Neural progenitor cell (in vitro differentiated cells): Measurements from ENCODE around the gene SERPINF2. TPM values are rescaled to one million over a fixed set of nuclear protein-coding genes. Genes with fewer than 3 reads are reported as not detected.
"Not testable (repeated sequence)": the region's sequence is repeated elsewhere in the genome, so short reads cannot be mapped to it uniquely, and the experiment has no call there.

Experiments
- DNase-seq: peaks from one replicate; pipeline ENCODE4 v3.0.0-alpha.2; 2016; ENCODE audit warnings: low spot score
- H2AFZ ChIP-seq: fragments of 200-600 bp; sonication (generic); replicated peaks from 2 replicates; pipeline ENCODE4 v1.6.1; 2016; ENCODE audit warnings: antibody characterized with exemption
- H3F3A ChIP-seq: fragments of 200-600 bp; sonication (generic); 2 replicates; pipeline ENCODE4 v1.6.1; 2016; ENCODE audit warnings: antibody characterized with exemption, low read depth
- H3K27ac ChIP-seq: fragments of 200-600 bp; sonication (generic); 2 replicates; pipeline ENCODE4 v1.5.1; 2016; ENCODE audit warnings: mild to moderate bottlenecking
- H3K27me3 ChIP-seq: fragments of 200-600 bp; sonication (generic); 2 replicates; pipeline ENCODE4 v1.6.1; 2016; ENCODE audit warnings: mild to moderate bottlenecking, moderate library complexity
- H3K36me3 ChIP-seq: fragments of 200-600 bp; sonication (generic); 2 replicates; pipeline ENCODE4 v1.5.1; 2016
- H3K4me1 ChIP-seq: fragments of 200-600 bp; sonication (generic); 2 replicates; pipeline ENCODE4 v1.6.1; 2016; ENCODE audit warnings: mixed run types
- H3K4me2 ChIP-seq: fragments of 200-600 bp; sonication (generic); 2 replicates; pipeline ENCODE4 v1.6.1; 2016
- H3K4me3 ChIP-seq: fragments of 200-600 bp; sonication (generic); 2 replicates; pipeline ENCODE4 v1.5.1; 2016
- H3K79me2 ChIP-seq: fragments of 200-600 bp; sonication (generic); 2 replicates; pipeline ENCODE4 v1.6.1; 2016; ENCODE audit warnings: low read depth
- H3K9ac ChIP-seq: fragments of 200-600 bp; sonication (generic); 2 replicates; pipeline ENCODE4 v1.6.1; 2016
- H3K9me3 ChIP-seq: fragments of 200-600 bp; sonication (generic); 2 replicates; pipeline ENCODE4 v1.5.1; 2016; ENCODE audit warnings: low read depth
- H4K20me1 ChIP-seq: fragments of 200-600 bp; sonication (generic); 2 replicates; pipeline ENCODE4 v1.6.1; 2016; ENCODE audit warnings: low read depth
- H3K27ac Mint-ChIP-seq: 3 replicates; pipeline ENCODE4 v1.8.0; 2021; ENCODE audit warnings: mixed read lengths
- H3K27me3 Mint-ChIP-seq: 2 replicates; pipeline ENCODE4 v1.8.0; 2022; ENCODE audit warnings: low read depth, mild to moderate bottlenecking, inconsistent platforms, moderate library complexity, mixed read lengths; ENCODE audit not compliant: insufficient read depth
- H3K36me3 Mint-ChIP-seq: 3 replicates; pipeline ENCODE4 v1.8.0; 2021; ENCODE audit warnings: mixed read lengths
- H3K4me1 Mint-ChIP-seq: 3 replicates; pipeline ENCODE4 v1.8.0; 2021; ENCODE audit warnings: mixed read lengths
- H3K4me3 Mint-ChIP-seq: 3 replicates; pipeline ENCODE4 v1.8.0; 2021; ENCODE audit warnings: mild to moderate bottlenecking, moderate library complexity, mixed read lengths
- H3K9me3 Mint-ChIP-seq: 3 replicates; pipeline ENCODE4 v1.8.0; 2020; ENCODE audit warnings: mixed read lengths
- EZH2 ChIP-seq: fragments of 200-600 bp; sonication (generic); IDR thresholded peaks from 2 replicates; pipeline ENCODE4 v1.6.1; 2017; ENCODE audit warnings: antibody characterized with exemption, mild to moderate bottlenecking, moderate library complexity
- EZH2phosphoT487 ChIP-seq: fragments of 200-600 bp; sonication (generic); IDR thresholded peaks from 2 replicates; pipeline ENCODE4 v1.6.1; 2017; ENCODE audit warnings: antibody characterized with exemption
- total RNA-seq: library from RNA; depleted of rRNA; stranded (reverse); fragments of >200 nt; gene quantifications from 2 replicates; pipeline ENCODE4 v1.2.3, GENCODE V29; 2015; ENCODE audit warnings: low replicate concordance
- TF ChIP-seq, protein P1 (sequence below): fragments of 200-600 bp; sonication (generic); IDR thresholded peaks from 2 replicates; pipeline ENCODE4 v1.5.1; 2017; ENCODE audit warnings: antibody characterized with exemption, mild to moderate bottlenecking

Gene SERPINF2
- total RNA-seq, 1 donor from 2014 or later: not detected

GRCh38 chr17:1737531-1738291, 5.0 kb upstream of the SERPINF2 start:
- H3K4me1 Mint-ChIP-seq: peaks cover 12% of the 10 kb centered on the region
- Histone ChIP-seq H3F3A (no peaks in the 10 kb centered on the region), H4K20me1 (no peaks in the 10 kb centered on the region), H3K36me3 (no peaks in the 10 kb centered on the region), H2AFZ (no peak overlapping the region), H3K27ac (no peak overlapping the region), H3K9ac (no peak overlapping the region), H3K4me1 (no peaks in the 10 kb centered on the region), H3K4me2 (no peak overlapping the region), H3K27me3 (no peaks in the 10 kb centered on the region), H3K79me2 (no peaks in the 10 kb centered on the region), H3K9me3 (no peaks in the 10 kb centered on the region), H3K4me3 (no peak overlapping the region)
- H3K27ac Mint-ChIP-seq: peak overlapping the region; percentile 90
- no peaks in the 10 kb centered on the region for H3K9me3 Mint-ChIP-seq
- no peak for DNase-seq
- TF ChIP-seq, protein P1, sequence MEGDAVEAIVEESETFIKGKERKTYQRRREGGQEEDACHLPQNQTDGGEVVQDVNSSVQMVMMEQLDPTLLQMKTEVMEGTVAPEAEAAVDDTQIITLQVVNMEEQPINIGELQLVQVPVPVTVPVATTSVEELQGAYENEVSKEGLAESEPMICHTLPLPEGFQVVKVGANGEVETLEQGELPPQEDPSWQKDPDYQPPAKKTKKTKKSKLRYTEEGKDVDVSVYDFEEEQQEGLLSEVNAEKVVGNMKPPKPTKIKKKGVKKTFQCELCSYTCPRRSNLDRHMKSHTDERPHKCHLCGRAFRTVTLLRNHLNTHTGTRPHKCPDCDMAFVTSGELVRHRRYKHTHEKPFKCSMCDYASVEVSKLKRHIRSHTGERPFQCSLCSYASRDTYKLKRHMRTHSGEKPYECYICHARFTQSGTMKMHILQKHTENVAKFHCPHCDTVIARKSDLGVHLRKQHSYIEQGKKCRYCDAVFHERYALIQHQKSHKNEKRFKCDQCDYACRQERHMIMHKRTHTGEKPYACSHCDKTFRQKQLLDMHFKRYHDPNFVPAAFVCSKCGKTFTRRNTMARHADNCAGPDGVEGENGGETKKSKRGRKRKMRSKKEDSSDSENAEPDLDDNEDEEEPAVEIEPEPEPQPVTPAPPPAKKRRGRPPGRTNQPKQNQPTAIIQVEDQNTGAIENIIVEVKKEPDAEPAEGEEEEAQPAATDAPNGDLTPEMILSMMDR: no peak
- TF ChIP-seq EZH2phosphoT487: no peak
- no peak for TF ChIP-seq EZH2
- H3K27me3 Mint-ChIP-seq: peaks cover under 1% of the 10 kb centered on the region
- peaks cover 3% of the 10 kb centered on the region for H3K36me3 Mint-ChIP-seq
- peak overlapping the region; percentile 30 for H3K4me3 Mint-ChIP-seq

DNA sequence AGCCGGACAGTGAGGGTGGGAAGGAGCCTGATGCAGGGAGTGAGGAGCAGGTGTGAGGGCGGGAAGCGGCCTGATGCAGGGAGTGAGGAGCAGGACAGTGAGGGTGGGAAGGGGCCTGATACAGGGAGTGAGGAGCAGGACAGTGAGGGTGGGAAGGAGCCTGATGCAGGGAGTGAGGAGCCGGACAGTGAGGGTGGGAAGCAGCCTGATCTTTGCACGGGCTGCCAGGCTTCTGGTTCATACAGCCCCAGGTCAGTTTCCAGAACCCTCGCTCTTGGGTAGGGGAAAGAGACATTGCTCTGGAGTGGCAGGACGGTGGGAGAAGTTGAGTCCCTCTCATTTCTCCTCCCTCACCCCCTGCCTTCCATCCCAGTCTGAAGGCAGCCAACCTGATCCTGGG, 772 bp upstream of the SERPINF2 start:
- not testable (repeated sequence) for H3K27me3 ChIP-seq, H4K20me1 ChIP-seq, H3K4me1 Mint-ChIP-seq, H2AFZ ChIP-seq, H3K9me3 ChIP-seq, H3K27ac Mint-ChIP-seq, H3K27ac ChIP-seq, H3K27me3 Mint-ChIP-seq, H3K4me3 ChIP-seq, H3K79me2 ChIP-seq, H3F3A ChIP-seq, H3K4me2 ChIP-seq, DNase-seq, H3K4me3 Mint-ChIP-seq, H3K4me1 ChIP-seq, H3K36me3 Mint-ChIP-seq, H3K9ac ChIP-seq, H3K36me3 ChIP-seq, H3K9me3 Mint-ChIP-seq

- no peak for DNase-seq
- no peak overlapping the region for H3K27ac Mint-ChIP-seq
- H3K4me3 Mint-ChIP-seq: no peak overlapping the region
- Histone ChIP-seq H3K4me3 (no peak overlapping the region), H2AFZ (no peak overlapping the region), H3K9ac (no peak overlapping the region), H3K27me3 (no peaks in the 10 kb centered on the region), H3F3A (peaks cover 2% of the 10 kb centered on the region), H3K27ac (no peak overlapping the region), H3K36me3 (no peaks in the 10 kb centered on the region), H3K4me2 (no peak overlapping the region), H3K79me2 (no peaks in the 10 kb centered on the region), H3K9me3 (no peaks in the 10 kb centered on the region), H3K4me1 (no peaks in the 10 kb centered on the region), H4K20me1 (no peaks in the 10 kb centered on the region)
- peaks cover 8% of the 10 kb centered on the region for H3K27me3 Mint-ChIP-seq
- H3K4me1 Mint-ChIP-seq: peaks cover 2% of the 10 kb centered on the region
- no peaks in the 10 kb centered on the region for H3K9me3 Mint-ChIP-seq
- TF ChIP-seq, protein P1: no peak
- TF ChIP-seq EZH2phosphoT487 (no peak), EZH2 (no peak)
- H3K36me3 Mint-ChIP-seq: no peaks in the 10 kb centered on the region
Observed at GRCh38 chr17:1743088-1743439, 393 bp downstream of the SERPINF2 start.
